ENCODE data around the gene PLPP1.
A peak's percentile ranks its signal among the peaks of the same experiment; 100 is the strongest.

The PLPP1 gene

GRCh38 chr5:55569513-55569865 lies 34.7 kb upstream of the PLPP1 start:
- H3K4me3 ChIP-seq (ENCODE audit: low read length) = no peak overlapping the region
- DNase-seq (ENCODE audit: low read depth) = no peak
- TF ChIP-seq, protein P1, sequence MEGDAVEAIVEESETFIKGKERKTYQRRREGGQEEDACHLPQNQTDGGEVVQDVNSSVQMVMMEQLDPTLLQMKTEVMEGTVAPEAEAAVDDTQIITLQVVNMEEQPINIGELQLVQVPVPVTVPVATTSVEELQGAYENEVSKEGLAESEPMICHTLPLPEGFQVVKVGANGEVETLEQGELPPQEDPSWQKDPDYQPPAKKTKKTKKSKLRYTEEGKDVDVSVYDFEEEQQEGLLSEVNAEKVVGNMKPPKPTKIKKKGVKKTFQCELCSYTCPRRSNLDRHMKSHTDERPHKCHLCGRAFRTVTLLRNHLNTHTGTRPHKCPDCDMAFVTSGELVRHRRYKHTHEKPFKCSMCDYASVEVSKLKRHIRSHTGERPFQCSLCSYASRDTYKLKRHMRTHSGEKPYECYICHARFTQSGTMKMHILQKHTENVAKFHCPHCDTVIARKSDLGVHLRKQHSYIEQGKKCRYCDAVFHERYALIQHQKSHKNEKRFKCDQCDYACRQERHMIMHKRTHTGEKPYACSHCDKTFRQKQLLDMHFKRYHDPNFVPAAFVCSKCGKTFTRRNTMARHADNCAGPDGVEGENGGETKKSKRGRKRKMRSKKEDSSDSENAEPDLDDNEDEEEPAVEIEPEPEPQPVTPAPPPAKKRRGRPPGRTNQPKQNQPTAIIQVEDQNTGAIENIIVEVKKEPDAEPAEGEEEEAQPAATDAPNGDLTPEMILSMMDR (IDR thresholded peaks at IDR 0.05; ENCODE audit: insufficient read depth, low read depth, low read length, missing control alignments) = no peak

DNA sequence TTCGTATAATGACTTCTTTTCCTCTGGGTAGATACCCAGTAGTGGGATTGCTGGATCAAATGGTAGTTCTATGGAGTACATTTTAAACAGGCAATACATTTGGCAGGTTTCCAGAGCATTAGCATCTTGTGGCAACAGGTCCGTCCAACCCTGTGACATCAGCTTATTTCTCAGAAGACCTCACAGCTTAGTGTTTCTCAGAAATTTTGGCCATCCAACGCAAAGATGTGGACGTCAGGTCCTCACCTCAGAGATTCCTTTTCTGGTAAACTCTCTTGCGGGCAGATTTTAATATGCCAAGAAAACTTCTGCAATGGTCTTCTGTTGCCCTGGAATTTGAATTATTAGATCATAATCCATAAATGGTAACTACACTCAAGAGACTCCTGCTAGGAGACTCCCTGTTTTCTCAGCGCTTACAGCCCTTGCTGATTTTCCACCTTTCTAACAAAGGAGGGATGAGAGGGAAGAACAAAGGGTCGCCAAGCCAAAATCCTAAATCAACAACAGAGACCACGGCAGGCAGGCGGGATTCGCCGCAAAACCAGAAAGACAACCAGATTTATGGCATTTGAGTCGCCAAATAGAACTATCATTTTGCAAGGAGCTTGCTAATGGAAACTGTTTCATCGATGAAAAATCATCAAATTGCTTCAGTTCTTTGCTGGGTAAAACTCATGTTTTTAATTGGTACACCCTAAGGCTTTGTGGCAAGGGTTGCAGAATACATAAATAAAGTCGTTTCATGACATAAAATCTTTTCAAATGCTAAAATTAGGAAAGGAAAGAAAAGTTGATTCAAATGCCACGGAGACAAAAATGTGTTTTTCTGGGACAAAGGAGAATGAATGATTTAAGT lies 34.1 kb upstream of the PLPP1 start:
- TF ChIP-seq, protein P1 (IDR thresholded peaks at IDR 0.05; ENCODE audit: insufficient read depth, low read depth, low read length, missing control alignments) = no peak
- no peak overlapping the region for H3K4me3 ChIP-seq (ENCODE audit: low read length)

DNA sequence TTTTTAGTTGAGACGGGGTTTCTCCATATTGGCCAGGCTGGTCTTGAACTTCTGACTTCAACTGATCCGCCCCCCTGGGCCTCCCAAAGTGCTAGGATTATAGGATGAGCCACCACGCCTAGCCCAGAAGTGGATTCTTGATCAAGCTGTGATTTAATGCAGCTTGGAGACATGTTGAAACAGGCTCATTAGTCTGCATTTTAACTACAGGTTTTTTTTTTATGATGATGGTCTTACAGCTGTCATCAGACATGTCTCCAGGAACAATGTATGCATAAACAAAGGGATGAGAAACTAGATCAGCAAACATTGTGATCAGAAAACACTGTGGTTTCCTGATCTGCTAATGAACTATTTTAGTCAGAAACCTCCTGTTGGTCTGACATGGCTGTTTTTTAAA lies 30.0 kb upstream of the PLPP1 start:
- no peak overlapping the region for H3K4me3 ChIP-seq (ENCODE audit: low read length)
- TF ChIP-seq, protein P1 (IDR thresholded peaks at IDR 0.05; ENCODE audit: insufficient read depth, low read depth, low read length, missing control alignments) = no peak
- DNase-seq (ENCODE audit: low read depth) = peak; percentile 88

More for the DNA sequence above, 34.1 kb upstream of the PLPP1 start:
- DNase-seq (ENCODE audit: low read depth) = peak; percentile 33

- no peak for DNase-seq (ENCODE audit: low read depth)
- H3K4me3 ChIP-seq (ENCODE audit: low read length) = no peak overlapping the region
- TF ChIP-seq, protein P1 (IDR thresholded peaks at IDR 0.05; ENCODE audit: insufficient read depth, low read depth, low read length, missing control alignments) = no peak
Observed at GRCh38 chr5:55558484-55558883, 23.7 kb upstream of the PLPP1 start.

DNA sequence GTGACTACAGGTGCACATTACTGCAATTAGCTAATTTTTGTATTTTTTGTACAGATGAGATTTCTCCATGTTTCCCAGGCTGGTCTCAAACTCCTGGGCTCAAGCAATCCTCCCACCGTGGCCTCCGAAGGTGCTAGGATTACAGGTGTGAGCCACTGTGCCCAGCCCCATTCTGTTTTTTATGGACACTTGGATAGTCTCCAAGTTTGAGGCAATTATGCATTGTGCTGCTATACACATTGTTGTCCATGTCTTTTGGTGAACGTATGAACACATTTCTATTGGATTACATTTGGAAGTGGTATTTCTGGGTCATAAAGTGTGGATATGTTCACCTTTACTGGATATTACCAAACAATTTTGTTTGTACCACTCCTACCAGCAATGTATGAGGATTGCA lies 22.4 kb upstream of the PLPP1 start:
- TF ChIP-seq, protein P1 (IDR thresholded peaks at IDR 0.05; ENCODE audit: insufficient read depth, low read depth, low read length, missing control alignments) = no peak
- no peak overlapping the region for H3K4me3 ChIP-seq (ENCODE audit: low read length)
- no peak for DNase-seq (ENCODE audit: low read depth)

GRCh38 chr5:55554585-55555202 lies 19.9 kb upstream of the PLPP1 start:
- TF ChIP-seq, protein P1 (IDR thresholded peaks at IDR 0.05; ENCODE audit: insufficient read depth, low read depth, low read length, missing control alignments) = no peak
- no peak for DNase-seq (ENCODE audit: low read depth)

More at GRCh38 chr5:55554585-55555202, 19.9 kb upstream of the PLPP1 start:
- no peak overlapping the region for H3K4me3 ChIP-seq (ENCODE audit: low read length)
